ENCODE measurements around the gene DNASE1. TPM values are rescaled to one million over a fixed set of nuclear protein-coding genes. Genes with fewer than 3 reads are reported as not detected.
A peak's percentile ranks its signal among the peaks of the same experiment; 100 is the strongest.
"Not testable (repeated sequence)": the region's sequence is repeated elsewhere in the genome, so short reads cannot be mapped to it uniquely, and the experiment has no call there.

DNASE1 gene
- 18.4 TPM for total RNA-seq
- long read RNA-seq, partial matches to known transcripts = 1 of 17 reads
- long read RNA-seq, other reads (novel, unspliced or antisense) = 16 of 17 reads

- peak; percentile 79 for ATAC-seq
- intact Hi-C loops (cut with DNase I) = no loop called here
- peak; percentile 75 for TF ChIP-seq CTCF (IDR thresholded peaks at IDR 0.05)
- H3K27ac ChIP-seq = no peak within 1 kb of the TSS
- no peaks in the 10 kb centered on the region for H3K9me3 ChIP-seq
- no peaks in the 10 kb centered on the region for H3K27me3 ChIP-seq
- H3K36me3 ChIP-seq = peaks cover 38% of the 10 kb centered on the region
- no peak within 1 kb of the TSS for H3K4me3 ChIP-seq
- no peaks in the 10 kb centered on the region for H3K4me1 ChIP-seq
- DNase-seq = peak; percentile 73
These were observed at the start of gene DNASE1 for GRCh38 chr16:3654249-3654991. Gene DNASE1 (plus strand): TSS chr16:3654691. CDS start chr16:3655374, 683 bp downstream.

DNA sequence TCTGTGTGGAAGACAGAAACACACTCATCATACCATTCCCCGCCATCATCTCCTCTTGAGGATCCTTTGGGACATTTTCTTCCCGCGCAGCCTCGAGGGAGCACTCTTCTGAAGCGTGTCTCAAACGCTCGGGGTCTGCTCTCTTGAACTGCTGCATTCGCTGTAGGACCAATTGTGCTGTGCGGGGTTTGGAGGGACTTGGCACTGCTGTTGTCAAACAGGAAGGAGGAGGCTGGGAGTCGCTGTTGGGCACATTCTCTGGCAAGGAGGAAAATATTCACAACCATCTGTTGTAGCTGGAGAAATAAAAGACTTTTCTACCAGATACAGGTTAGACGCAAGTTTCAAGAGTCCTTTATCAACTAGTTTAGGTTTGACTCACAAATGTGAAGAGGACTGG, 48.0 kb upstream of the DNASE1 start:
- intact Hi-C loops (cut with DNase I) = no loop called here
- H3K9me3 ChIP-seq = no peaks in the 10 kb centered on the region
- H3K4me1 ChIP-seq = no peaks in the 10 kb centered on the region
- ATAC-seq (no peak), DNase-seq (peak; percentile 16)
- no peak overlapping the region for H3K27ac ChIP-seq
- no peak overlapping the region for H3K4me3 ChIP-seq
- no peak for TF ChIP-seq CTCF (IDR thresholded peaks at IDR 0.05)
- no peaks in the 10 kb centered on the region for H3K27me3 ChIP-seq
- peaks cover 7% of the 10 kb centered on the region for H3K36me3 ChIP-seq

GRCh38 chr16:3607161-3607560, 47.3 kb upstream of the DNASE1 start:
- no peak for TF ChIP-seq CTCF (IDR thresholded peaks at IDR 0.05)
- intact Hi-C loops (cut with DNase I) = no loop called here

GRCh38 chr16:3607634-3608033, 46.9 kb upstream of the DNASE1 start:
- ATAC-seq = no peak
- Histone ChIP-seq H3K4me3 (no peak overlapping the region), H3K4me1 (peaks cover 3% of the 10 kb centered on the region), H3K36me3 (peaks cover 7% of the 10 kb centered on the region), H3K27ac (no peak overlapping the region), H3K9me3 (no peaks in the 10 kb centered on the region), H3K27me3 (no peaks in the 10 kb centered on the region)
- no peak for DNase-seq
- intact Hi-C loops (cut with DNase I) = no loop called here
- no peak for TF ChIP-seq CTCF (IDR thresholded peaks at IDR 0.05)

More at GRCh38 chr16:3607161-3607560, 47.3 kb upstream of the DNASE1 start:
- Histone ChIP-seq H3K27ac (no peak overlapping the region), H3K36me3 (peaks cover 7% of the 10 kb centered on the region), H3K27me3 (no peaks in the 10 kb centered on the region), H3K4me1 (no peaks in the 10 kb centered on the region), H3K4me3 (no peak overlapping the region), H3K9me3 (no peaks in the 10 kb centered on the region)
- peak; percentile 20 for DNase-seq
- no peak for ATAC-seq

DNA sequence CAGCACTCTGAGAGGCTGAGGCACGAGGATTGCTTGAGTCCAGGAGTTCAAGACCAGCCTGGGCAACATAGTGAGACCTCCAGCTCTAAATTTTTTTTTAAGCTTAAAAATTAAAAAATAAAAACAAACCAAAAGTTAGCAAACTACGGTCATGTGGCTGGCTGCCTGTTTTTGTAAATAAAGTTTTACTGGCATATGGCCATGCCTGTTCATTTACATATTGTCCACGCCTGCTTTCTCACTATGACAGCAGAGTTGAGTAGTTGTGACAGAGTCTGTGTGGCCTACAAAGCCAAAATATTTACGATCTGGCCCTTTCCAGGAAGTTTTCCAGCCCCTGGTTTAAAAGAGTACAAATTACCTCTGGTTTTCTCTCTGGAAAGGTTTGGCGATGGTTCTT, 46.4 kb upstream of the DNASE1 start:
- peak; percentile 26 for DNase-seq
- Histone ChIP-seq H3K27me3 (no peaks in the 10 kb centered on the region), H3K27ac (no peak overlapping the region), H3K4me1 (peaks cover 7% of the 10 kb centered on the region), H3K36me3 (peaks cover 7% of the 10 kb centered on the region), H3K4me3 (no peak overlapping the region), H3K9me3 (no peaks in the 10 kb centered on the region)
- intact Hi-C loops (cut with DNase I) = no loop called here
- TF ChIP-seq CTCF (IDR thresholded peaks at IDR 0.05) = no peak
- no peak for ATAC-seq

GRCh38 chr16:3608976-3609375, 45.5 kb upstream of the DNASE1 start:
- intact Hi-C loops (cut with DNase I); ATAC-seq; H3K36me3 ChIP-seq; H3K4me3 ChIP-seq; H3K27me3 ChIP-seq; H3K9me3 ChIP-seq; H3K27ac ChIP-seq; DNase-seq: not testable (repeated sequence)
- peaks cover 12% of the 10 kb centered on the region for H3K4me1 ChIP-seq

Measured in upper lobe of right lung (tissue), 1 donor.